Suprapubic skin (tissue), 4 donors: ENCODE results near the gene KRTAP5-3. TPM values are rescaled to one million over a fixed set of nuclear protein-coding genes. Genes with fewer than 3 reads are reported as not detected.
A peak's percentile ranks its signal among the peaks of the same experiment; 100 is the strongest.

ENCODE experiments used
- DNase-seq, 2 donors: peaks; one replicate each; pipeline ENCODE4 v3.0.0-alpha.2; 2019; ENCODE audit warnings: low spot score in 2 of 2
- H3K27ac ChIP-seq: fragments of 200-600 bp; sonication (generic); one replicate; pipeline ENCODE4 v1.5.1; 2019
- H3K27me3 ChIP-seq: fragments of 200-600 bp; sonication (generic); one replicate; pipeline ENCODE4 v1.5.1; 2019
- H3K36me3 ChIP-seq: fragments of 200-600 bp; sonication (generic); one replicate; pipeline ENCODE4 v1.5.1; 2019
- H3K4me1 ChIP-seq: fragments of 200-600 bp; sonication (generic); one replicate; pipeline ENCODE4 v1.5.1; 2019
- H3K4me3 ChIP-seq: fragments of 200-600 bp; sonication (generic); one replicate; pipeline ENCODE4 v1.5.1; 2019; ENCODE audit warnings: mild to moderate bottlenecking
- H3K9me3 ChIP-seq: fragments of 200-600 bp; sonication (generic); one replicate; pipeline ENCODE4 v1.5.1; 2019
- CTCF ChIP-seq, 2 donors: fragments of 200-600 bp in 1 of 2; fragments of 450-650 bp in 1 of 2; sonication (generic) in 1 of 2; IDR thresholded peaks; one replicate each; pipeline ENCODE4 v1.5.1; 2016 to 2019; ENCODE audit warnings: antibody characterized with exemption in 2 of 2, mild to moderate bottlenecking in 1 of 2, moderate library complexity in 1 of 2
- EP300 ChIP-seq: sonication (generic); formaldehyde crosslinking; IDR thresholded peaks from one replicate; pipeline ENCODE4 v1.6.1; 2017; ENCODE audit warnings: antibody characterized with exemption
- POLR2A ChIP-seq, 2 donors: fragments of 450-650 bp; IDR thresholded peaks; one replicate each; pipeline ENCODE4 v1.6.1; 2017; ENCODE audit warnings: antibody characterized with exemption in 2 of 2, mild to moderate bottlenecking in 2 of 2, moderate library complexity in 2 of 2
- POLR2AphosphoS5 ChIP-seq, 3 donors: sonication (generic); formaldehyde crosslinking; IDR thresholded peaks; one replicate each; pipeline ENCODE4 v1.6.1; 2017; ENCODE audit warnings: antibody characterized with exemption in 3 of 3
- WGBS: methylation state at CpG from one replicate; pipeline ENCODE4 v1.1.5; 2018; 5-methylcytosine and 5-hydroxymethylcytosine counted together
- total RNA-seq, 4 donors: library from RNA; depleted of rRNA; stranded (reverse); fragments of >200 nt; gene quantifications; one replicate each; pipeline ENCODE4 v1.1.0, GENCODE V29; 2016

The KRTAP5-3 gene
- total RNA-seq, 4 donors from 2014 or later: 3.7 to 14.9 (median 4.4) TPM; not detected in 1

GRCh38 chr11:1636291-1636950 is 28.2 kb upstream of the KRTAP5-3 start:
- Histone ChIP-seq H3K4me3 (no peak overlapping the region), H3K9me3 (no peaks in the 10 kb centered on the region), H3K27ac (no peak overlapping the region), H3K27me3 (peaks cover 78% of the 10 kb centered on the region), H3K4me1 (peaks cover 17% of the 10 kb centered on the region), H3K36me3 (no peaks in the 10 kb centered on the region)
- WGBS: 92% methylated on average over 19 of the region's 19 CpGs
- TF ChIP-seq CTCF (IDR thresholded peaks at IDR 0.05) (no peak), POLR2A (IDR thresholded peaks at IDR 0.05) (no peak), POLR2AphosphoS5 (IDR thresholded peaks at IDR 0.05) (no peak), EP300 (no peak)
- peak in 1 of 2 donors; percentile 24 for DNase-seq

GRCh38 chr11:1633864-1634263 is 25.6 kb upstream of the KRTAP5-3 start:
- DNase-seq: no peak
- H3K27me3 ChIP-seq: peaks cover 71% of the 10 kb centered on the region
- H3K27ac ChIP-seq: no peak overlapping the region
- WGBS: 88% methylated on average over 10 of the region's 10 CpGs
- no peaks in the 10 kb centered on the region for H3K9me3 ChIP-seq
- H3K36me3 ChIP-seq: no peaks in the 10 kb centered on the region
- peaks cover 5% of the 10 kb centered on the region for H3K4me1 ChIP-seq
- TF ChIP-seq CTCF (IDR thresholded peaks at IDR 0.05) (no peak), POLR2AphosphoS5 (IDR thresholded peaks at IDR 0.05) (no peak), POLR2A (IDR thresholded peaks at IDR 0.05) (no peak), EP300 (no peak)
- H3K4me3 ChIP-seq: no peak overlapping the region

- Histone ChIP-seq H3K9me3 (no peaks in the 10 kb centered on the region), H3K27me3 (peaks cover 71% of the 10 kb centered on the region), H3K4me3 (no peak overlapping the region), H3K27ac (no peak overlapping the region), H3K4me1 (no peaks in the 10 kb centered on the region), H3K36me3 (no peaks in the 10 kb centered on the region)
- 37% methylated on average over 5 of the region's 11 CpGs for WGBS
- TF ChIP-seq POLR2AphosphoS5 (IDR thresholded peaks at IDR 0.05): no peak
- no peak for TF ChIP-seq EP300
- no peak for TF ChIP-seq POLR2A (IDR thresholded peaks at IDR 0.05)
- TF ChIP-seq CTCF (IDR thresholded peaks at IDR 0.05): no peak
- no peak for DNase-seq
These were observed 23.9 kb upstream of the KRTAP5-3 start for GRCh38 chr11:1632053-1632714.

GRCh38 chr11:1631066-1631568 is 22.9 kb upstream of the KRTAP5-3 start:
- no peaks in the 10 kb centered on the region for H3K9me3 ChIP-seq
- 72% methylated on average over 13 of the region's 13 CpGs for WGBS
- TF ChIP-seq POLR2AphosphoS5 (IDR thresholded peaks at IDR 0.05): no peak
- TF ChIP-seq POLR2A (IDR thresholded peaks at IDR 0.05): no peak
- no peak for TF ChIP-seq CTCF (IDR thresholded peaks at IDR 0.05)
- TF ChIP-seq EP300: no peak
- DNase-seq: no peak
- no peak overlapping the region for H3K27ac ChIP-seq
- H3K36me3 ChIP-seq: no peaks in the 10 kb centered on the region
- H3K4me3 ChIP-seq: no peak overlapping the region
- peaks cover 62% of the 10 kb centered on the region for H3K27me3 ChIP-seq
- H3K4me1 ChIP-seq: no peaks in the 10 kb centered on the region

- Histone ChIP-seq H3K36me3 (no peaks in the 10 kb centered on the region), H3K27me3 (peaks cover 55% of the 10 kb centered on the region), H3K4me1 (no peaks in the 10 kb centered on the region), H3K9me3 (no peaks in the 10 kb centered on the region), H3K4me3 (no peak overlapping the region), H3K27ac (no peak overlapping the region)
- DNase-seq: no peak
- 63% methylated on average over 2 of the region's 2 CpGs for WGBS
- TF ChIP-seq CTCF (IDR thresholded peaks at IDR 0.05) (no peak), POLR2A (IDR thresholded peaks at IDR 0.05) (no peak), POLR2AphosphoS5 (IDR thresholded peaks at IDR 0.05) (no peak), EP300 (no peak)
These were observed 22.0 kb upstream of the KRTAP5-3 start for GRCh38 chr11:1630271-1630670.
